Endothelial cell (in vitro differentiated cells): ENCODE measurements around the gene TUBB. TPM values are rescaled to one million over a fixed set of nuclear protein-coding genes. Genes with fewer than 3 reads are reported as not detected.

Experiments used
- DNase-seq: peaks from one replicate; pipeline ENCODE4 v3.0.0; 2021; ENCODE audit warnings: low spot score
- H3K27ac Mint-ChIP-seq: one replicate; pipeline ENCODE4 v1.8.0; 2021; ENCODE audit warnings: mixed read lengths, inconsistent platforms; ENCODE audit not compliant: unreplicated experiment
- H3K27me3 Mint-ChIP-seq: one replicate; pipeline ENCODE4 v1.8.0; 2021; ENCODE audit warnings: mild to moderate bottlenecking, moderate library complexity, mixed read lengths, inconsistent platforms; ENCODE audit not compliant: unreplicated experiment
- H3K36me3 Mint-ChIP-seq: one replicate; pipeline ENCODE4 v1.8.0; 2021; ENCODE audit warnings: mild to moderate bottlenecking, low read depth, mixed read lengths, inconsistent platforms; ENCODE audit not compliant: unreplicated experiment
- H3K4me1 Mint-ChIP-seq: one replicate; pipeline ENCODE4 v1.8.0; 2021; ENCODE audit warnings: mild to moderate bottlenecking, mixed read lengths, inconsistent platforms; ENCODE audit not compliant: unreplicated experiment
- H3K4me3 Mint-ChIP-seq: one replicate; pipeline ENCODE4 v1.8.0; 2021; ENCODE audit warnings: mild to moderate bottlenecking, mixed read lengths, inconsistent platforms; ENCODE audit not compliant: unreplicated experiment
- H3K9me3 Mint-ChIP-seq: one replicate; pipeline ENCODE4 v1.8.0; 2021; ENCODE audit warnings: mixed read lengths, inconsistent platforms; ENCODE audit not compliant: unreplicated experiment
- total RNA-seq: library from RNA; stranded (reverse); fragmentation: NEBNext Ultra II Directional; extraction: Animal tissue kit (Norgen Biotek cat#: 25700); gene quantifications from one replicate; pipeline ENCODE4 v1.2.1, GENCODE V29; 2021; ENCODE audit not compliant: unreplicated experiment
- TF ChIP-seq, protein P1 (sequence below): fragments of 200-600 bp; sonication (generic); IDR thresholded peaks from one replicate; pipeline ENCODE4 v1.5.0; 2021; ENCODE audit warnings: antibody characterized with exemption; ENCODE audit not compliant: unreplicated experiment

The TUBB gene
- total RNA-seq, 1 donor from 2014 or later: 1,094 TPM

DNA sequence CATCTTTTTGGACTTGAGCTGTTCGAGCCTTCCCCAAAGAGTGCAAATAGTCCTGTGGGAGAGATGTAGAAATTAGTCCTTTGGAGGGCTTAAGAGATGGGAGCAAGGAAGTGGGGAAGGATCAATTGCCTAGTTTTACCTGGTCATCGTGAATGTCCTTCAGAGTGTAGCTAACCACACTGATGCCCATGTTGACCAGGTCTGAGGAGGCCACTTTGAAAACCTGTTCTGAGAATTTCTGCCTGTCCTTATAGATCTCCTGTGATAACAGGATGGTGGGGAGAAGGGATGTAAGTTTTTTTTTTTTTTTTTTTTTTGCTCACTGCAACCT is 20.4 kb downstream of the TUBB start:
- TF ChIP-seq, protein P1, sequence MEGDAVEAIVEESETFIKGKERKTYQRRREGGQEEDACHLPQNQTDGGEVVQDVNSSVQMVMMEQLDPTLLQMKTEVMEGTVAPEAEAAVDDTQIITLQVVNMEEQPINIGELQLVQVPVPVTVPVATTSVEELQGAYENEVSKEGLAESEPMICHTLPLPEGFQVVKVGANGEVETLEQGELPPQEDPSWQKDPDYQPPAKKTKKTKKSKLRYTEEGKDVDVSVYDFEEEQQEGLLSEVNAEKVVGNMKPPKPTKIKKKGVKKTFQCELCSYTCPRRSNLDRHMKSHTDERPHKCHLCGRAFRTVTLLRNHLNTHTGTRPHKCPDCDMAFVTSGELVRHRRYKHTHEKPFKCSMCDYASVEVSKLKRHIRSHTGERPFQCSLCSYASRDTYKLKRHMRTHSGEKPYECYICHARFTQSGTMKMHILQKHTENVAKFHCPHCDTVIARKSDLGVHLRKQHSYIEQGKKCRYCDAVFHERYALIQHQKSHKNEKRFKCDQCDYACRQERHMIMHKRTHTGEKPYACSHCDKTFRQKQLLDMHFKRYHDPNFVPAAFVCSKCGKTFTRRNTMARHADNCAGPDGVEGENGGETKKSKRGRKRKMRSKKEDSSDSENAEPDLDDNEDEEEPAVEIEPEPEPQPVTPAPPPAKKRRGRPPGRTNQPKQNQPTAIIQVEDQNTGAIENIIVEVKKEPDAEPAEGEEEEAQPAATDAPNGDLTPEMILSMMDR: no peak
- Mint-ChIP-seq H3K4me1 (peaks cover 38% of the 10 kb centered on the region), H3K9me3 (no peaks in the 10 kb centered on the region), H3K4me3 (peak overlapping the region; percentile 83), H3K36me3 (peaks cover 37% of the 10 kb centered on the region), H3K27me3 (peaks cover 3% of the 10 kb centered on the region), H3K27ac (peak overlapping the region; percentile 86)
- no peak for DNase-seq

- TF ChIP-seq, protein P1: no peak
- DNase-seq: no peak
- H3K9me3 Mint-ChIP-seq: no peaks in the 10 kb centered on the region
- peaks cover 37% of the 10 kb centered on the region for H3K36me3 Mint-ChIP-seq
- H3K27me3 Mint-ChIP-seq: peaks cover 3% of the 10 kb centered on the region
- H3K27ac Mint-ChIP-seq: peak overlapping the region; percentile 94
- H3K4me3 Mint-ChIP-seq: peak overlapping the region; percentile 98
- peaks cover 38% of the 10 kb centered on the region for H3K4me1 Mint-ChIP-seq
Measured at GRCh38 chr6:30741063-30741779, 21.1 kb downstream of the TUBB start.

DNA sequence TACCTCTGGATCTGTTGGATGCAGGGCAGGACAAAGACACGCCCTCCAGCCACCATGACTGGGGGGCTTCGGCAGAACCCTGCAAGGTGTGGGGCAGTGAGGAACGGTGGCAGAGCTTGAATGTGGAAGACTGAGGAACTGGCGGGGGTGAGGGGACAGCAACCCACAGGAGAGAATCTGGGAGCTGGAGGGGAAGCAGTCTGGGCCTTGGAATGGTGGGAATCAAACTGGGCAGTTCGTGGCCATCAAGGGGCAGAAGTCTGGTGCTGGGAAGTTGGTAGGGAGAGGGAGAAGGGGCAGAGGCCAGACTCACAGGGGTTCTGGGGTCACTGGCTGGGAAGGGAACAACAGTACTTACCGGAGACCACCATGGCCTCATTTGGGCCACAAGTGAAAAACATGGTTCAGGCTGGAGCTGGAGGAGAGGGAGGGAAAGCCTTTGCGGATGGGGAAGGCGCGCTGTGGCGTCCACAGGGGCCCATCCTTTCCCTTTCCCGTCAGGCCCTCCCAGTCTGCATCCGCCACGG is 21.7 kb downstream of the TUBB start:
- peaks cover 35% of the 10 kb centered on the region for H3K36me3 Mint-ChIP-seq
- peak overlapping the region; percentile 94 for H3K27ac Mint-ChIP-seq
- H3K9me3 Mint-ChIP-seq: no peaks in the 10 kb centered on the region

DNA sequence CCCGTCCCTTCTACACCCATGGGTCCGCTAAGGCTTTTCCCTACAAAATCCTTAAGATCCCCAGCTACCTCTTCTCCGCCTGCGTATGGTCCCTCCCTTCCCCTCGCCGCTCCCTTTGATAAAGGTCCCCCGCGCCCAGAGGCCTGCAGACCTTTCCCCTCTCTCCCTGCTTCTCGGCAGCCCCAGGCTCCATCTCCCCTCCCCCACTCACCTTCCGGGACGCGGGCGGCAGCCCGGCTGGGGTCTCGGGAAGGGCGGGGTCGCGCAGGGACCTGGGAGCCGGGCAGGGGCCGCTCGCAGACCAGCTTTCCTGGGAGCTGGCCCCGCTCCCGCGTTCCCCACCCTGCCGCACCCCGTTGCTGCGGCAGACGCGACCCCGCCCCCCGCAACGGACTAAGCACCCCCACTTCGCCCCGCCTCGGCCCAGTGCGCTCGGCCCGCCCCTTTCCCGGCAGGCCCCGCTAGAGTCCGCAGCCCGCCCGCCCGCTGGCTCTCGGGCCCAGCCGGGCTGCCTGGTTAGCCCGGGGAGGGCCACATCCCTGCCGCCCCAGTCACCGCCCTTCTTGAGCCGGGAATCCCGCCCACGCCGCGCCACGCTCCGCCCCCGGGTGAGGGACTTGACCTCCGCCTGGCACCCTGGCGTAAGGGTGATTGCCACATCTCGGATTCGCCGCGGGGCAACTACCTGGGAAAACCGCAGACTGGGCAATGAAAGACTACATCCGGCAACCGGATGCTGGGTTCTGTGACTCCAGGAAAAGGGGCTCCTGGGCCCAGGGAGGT is 22.4 kb downstream of the TUBB start, which contains the start of gene FLOT1:
FLOT1 (minus strand) TSS at position 372 of the 783 bp plus-strand sequence. CDS start 498 bp downstream, outside the sequence.
- peaks cover 29% of the 10 kb centered on the region for H3K36me3 Mint-ChIP-seq
- peaks cover 38% of the 10 kb centered on the region for H3K4me1 Mint-ChIP-seq
- DNase-seq: peak; percentile 84
- H3K27ac Mint-ChIP-seq: peak within 1 kb of the TSS; percentile 94
- no peaks in the 10 kb centered on the region for H3K9me3 Mint-ChIP-seq
- H3K27me3 Mint-ChIP-seq: no peaks in the 10 kb centered on the region
- TF ChIP-seq, protein P1: no peak
- H3K4me3 Mint-ChIP-seq: peak within 1 kb of the TSS; percentile 98

More for the DNA sequence above, 21.7 kb downstream of the TUBB start:
- DNase-seq: no peak
- Mint-ChIP-seq H3K4me3 (peak overlapping the region; percentile 98), H3K27me3 (peaks cover under 1% of the 10 kb centered on the region), H3K4me1 (peaks cover 37% of the 10 kb centered on the region)
- TF ChIP-seq, protein P1: no peak
